ENCODE data around the gene ZNF320.

- TF ChIP-seq CTCF (IDR thresholded peaks at IDR 0.05; ENCODE audit: low read length) (no peak), EZH2 (IDR thresholded peaks at IDR 0.05; ENCODE audit: borderline replicate concordance, low read length) (no peak)
These were observed 25.7 kb upstream of the ZNF320 start, which contains the start of gene ZNF888 for GRCh38 chr19:52922841-52923777.
